MG63 (cell line): ENCODE measurements around the gene KLF9. TPM values are rescaled to one million over a fixed set of nuclear protein-coding genes. Genes with fewer than 3 reads are reported as not detected.

Experiments
- DNase-seq: peaks from one replicate; pipeline ENCODE4 v3.0.0-alpha.2; 2020
- H3K27me3 ChIP-seq: fragments of 250-450 bp; sonication (Bioruptor Pico); 2 replicates; pipeline ENCODE4 v1.5.1; 2020; ENCODE audit warnings: mild to moderate bottlenecking, moderate library complexity
- H3K36me3 ChIP-seq: fragments of 250-450 bp; sonication (Bioruptor Pico); 2 replicates; pipeline ENCODE4 v1.5.1; 2020; ENCODE audit warnings: mild to moderate bottlenecking, moderate library complexity
- H3K4me3 ChIP-seq: fragments of 250-450 bp; sonication (Bioruptor Pico); 2 replicates; pipeline ENCODE4 v1.5.1; 2020; ENCODE audit warnings: mild to moderate bottlenecking, moderate library complexity
- H3K9me3 ChIP-seq: fragments of 250-450 bp; sonication (Bioruptor Pico); 2 replicates; pipeline ENCODE4 v1.5.1; 2020; ENCODE audit warnings: mild to moderate bottlenecking, moderate library complexity
- total RNA-seq: library from RNA; depleted of rRNA; stranded (reverse); fragments of >200 nt; shearing (Covaris generic); gene quantifications from 2 replicates; pipeline ENCODE4 v1.2.3, GENCODE V29; 2014; ENCODE audit warnings: low replicate concordance; rRNA removed

The KLF9 gene
- total RNA-seq, 1 experiment from 2014 or later: 5.5 TPM

- no peaks in the 10 kb centered on the region for H3K27me3 ChIP-seq
- H3K4me3 ChIP-seq: no peak overlapping the region
- DNase-seq: no peak
- H3K36me3 ChIP-seq: no peaks in the 10 kb centered on the region; the same call in 1 of the 2 replicates
- no peaks in the 10 kb centered on the region for H3K9me3 ChIP-seq
Observed at GRCh38 chr9:70340572-70340971, 73.9 kb downstream of the KLF9 start.

Other genes starting within 250 kb of the KLF9 start
- gene SMC5, start 155.7 kb downstream of the KLF9 start, total RNA-seq: 6.1 and 7.1 TPM in 2 replicates